GM10266 (cell line): ENCODE measurements around the gene GJB4.

ENCODE experiments used
- DNase-seq: peaks from one replicate; pipeline ENCODE4 v3.0.0; 2012; ENCODE audit errors: extremely low spot score
- TF ChIP-seq, protein P1 (sequence below): IDR thresholded peaks from 2 replicates; pipeline ENCODE4 v1.5.1; 2012; ENCODE audit warnings: mild to moderate bottlenecking, low read depth; ENCODE audit not compliant: control insufficient read depth, insufficient read depth; ENCODE audit errors: missing control alignments

GJB4 gene

GRCh38 chr1:34785231-34785874 is 25.8 kb downstream of the GJB4 start:
- TF ChIP-seq, protein P1, sequence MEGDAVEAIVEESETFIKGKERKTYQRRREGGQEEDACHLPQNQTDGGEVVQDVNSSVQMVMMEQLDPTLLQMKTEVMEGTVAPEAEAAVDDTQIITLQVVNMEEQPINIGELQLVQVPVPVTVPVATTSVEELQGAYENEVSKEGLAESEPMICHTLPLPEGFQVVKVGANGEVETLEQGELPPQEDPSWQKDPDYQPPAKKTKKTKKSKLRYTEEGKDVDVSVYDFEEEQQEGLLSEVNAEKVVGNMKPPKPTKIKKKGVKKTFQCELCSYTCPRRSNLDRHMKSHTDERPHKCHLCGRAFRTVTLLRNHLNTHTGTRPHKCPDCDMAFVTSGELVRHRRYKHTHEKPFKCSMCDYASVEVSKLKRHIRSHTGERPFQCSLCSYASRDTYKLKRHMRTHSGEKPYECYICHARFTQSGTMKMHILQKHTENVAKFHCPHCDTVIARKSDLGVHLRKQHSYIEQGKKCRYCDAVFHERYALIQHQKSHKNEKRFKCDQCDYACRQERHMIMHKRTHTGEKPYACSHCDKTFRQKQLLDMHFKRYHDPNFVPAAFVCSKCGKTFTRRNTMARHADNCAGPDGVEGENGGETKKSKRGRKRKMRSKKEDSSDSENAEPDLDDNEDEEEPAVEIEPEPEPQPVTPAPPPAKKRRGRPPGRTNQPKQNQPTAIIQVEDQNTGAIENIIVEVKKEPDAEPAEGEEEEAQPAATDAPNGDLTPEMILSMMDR: no peak
- DNase-seq: no peak

DNA sequence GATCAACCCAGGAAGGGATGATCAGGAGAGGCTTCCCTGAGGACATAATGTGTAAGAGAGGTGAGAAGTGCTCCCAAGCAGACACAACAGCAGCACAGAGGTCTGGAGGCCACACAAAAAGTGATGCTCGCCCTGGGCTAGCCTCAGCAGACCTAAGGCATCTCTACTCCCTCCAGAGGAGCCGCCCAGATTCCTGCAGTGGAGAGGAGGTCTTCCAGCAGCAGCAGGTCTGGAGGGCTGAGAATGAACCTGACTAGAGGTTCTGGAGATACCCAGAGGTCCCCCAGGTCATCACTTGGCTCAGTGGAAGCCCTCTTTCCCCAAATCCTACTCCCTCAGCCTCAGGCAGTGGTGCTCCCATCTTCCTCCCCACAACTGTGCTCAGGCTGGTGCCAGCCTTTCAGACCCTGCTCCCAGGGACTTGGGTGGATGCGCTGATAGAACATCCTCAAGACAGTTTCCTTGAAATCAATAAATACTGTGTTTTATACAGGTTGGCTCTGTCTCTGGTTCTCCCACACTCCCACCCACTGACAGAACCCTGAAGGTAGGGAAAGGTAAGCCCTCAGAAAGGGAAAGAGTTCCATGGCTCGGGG is 26.4 kb downstream of the GJB4 start:
- TF ChIP-seq, protein P1: no peak
- no peak for DNase-seq

DNA sequence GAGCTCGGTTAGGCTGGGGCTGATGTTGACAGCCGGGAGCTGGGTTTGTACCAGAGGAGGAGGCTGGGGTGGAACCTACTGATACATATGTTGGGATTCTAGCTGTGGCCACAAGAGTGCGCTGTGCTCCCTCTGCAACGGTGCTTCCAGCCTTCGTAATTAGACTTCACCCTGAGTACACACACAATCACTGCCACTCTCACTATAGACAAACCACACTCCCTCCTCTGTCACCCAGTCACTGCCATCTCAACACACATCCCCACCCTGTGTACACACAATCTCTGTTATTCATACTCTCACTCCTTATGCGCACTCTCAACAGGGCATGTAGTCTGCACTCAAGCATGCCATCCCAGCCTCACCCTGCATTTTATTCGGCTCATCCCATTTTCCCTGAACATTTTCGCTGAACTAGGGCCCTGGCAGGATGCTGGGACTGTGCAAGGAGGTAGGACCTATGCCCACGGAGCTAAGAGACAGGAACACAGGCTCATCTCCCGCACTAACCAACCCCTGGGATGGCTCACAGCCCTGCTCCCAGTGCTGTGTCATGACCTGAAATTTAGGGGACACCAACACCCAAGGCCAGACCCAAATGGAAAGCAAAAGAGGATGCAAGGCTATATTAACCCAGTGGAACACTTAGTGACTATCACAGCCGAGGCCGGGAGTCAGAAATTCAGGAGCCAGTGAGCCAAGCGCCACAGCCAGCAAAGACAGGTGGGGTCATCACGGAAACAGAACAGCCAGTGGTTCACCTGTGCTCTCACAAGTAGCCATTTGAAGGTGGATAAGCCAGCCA is 27.2 kb downstream of the GJB4 start:
- peak; percentile 86 for DNase-seq
- TF ChIP-seq, protein P1: peak; percentile 89

DNA sequence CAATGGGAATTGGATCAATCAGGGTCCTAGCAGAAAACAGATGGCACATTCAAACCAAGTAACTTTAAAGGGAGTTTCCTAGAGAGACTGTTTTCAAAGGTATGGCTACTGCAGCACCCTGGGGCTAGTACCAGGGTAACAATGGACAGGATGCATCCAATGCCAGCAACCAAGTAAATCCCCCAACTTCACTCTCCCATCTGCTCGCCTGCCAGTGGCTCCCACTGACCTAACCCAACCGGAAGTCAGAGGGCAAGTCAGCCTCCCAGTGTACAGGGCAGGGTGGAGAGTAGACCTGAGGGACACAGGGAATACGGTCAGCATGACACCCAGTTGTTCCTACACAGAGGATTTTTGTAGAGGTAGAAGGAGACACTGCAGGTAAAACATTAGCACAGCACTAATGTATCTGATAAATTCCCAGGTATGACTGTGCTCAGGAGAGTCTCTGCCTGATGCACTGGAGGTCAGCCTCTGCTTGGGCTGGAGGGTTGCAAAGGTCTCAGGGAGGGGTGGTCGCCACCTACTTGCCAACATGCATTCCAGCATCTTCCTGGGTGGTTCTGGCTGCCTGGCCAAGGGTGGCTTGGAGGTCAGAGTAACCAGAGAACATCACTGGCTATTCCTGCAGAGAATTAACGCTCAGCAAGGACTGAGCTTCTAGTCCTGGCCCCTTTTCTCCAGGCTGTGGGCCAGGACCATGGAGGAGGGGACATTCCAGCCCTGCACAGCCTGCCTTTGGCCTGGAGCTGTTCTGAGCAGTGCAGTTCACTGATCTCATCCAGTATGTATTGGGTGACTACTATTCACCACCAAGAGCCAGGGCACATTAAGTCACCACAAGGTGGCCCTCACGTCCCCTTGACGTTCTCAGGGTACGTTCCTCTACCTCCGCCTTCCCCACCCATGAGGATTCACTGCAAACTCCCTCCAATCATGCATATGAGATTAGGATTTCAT is 28.2 kb downstream of the GJB4 start:
- no peak for DNase-seq
- TF ChIP-seq, protein P1: peak; percentile 30

DNA sequence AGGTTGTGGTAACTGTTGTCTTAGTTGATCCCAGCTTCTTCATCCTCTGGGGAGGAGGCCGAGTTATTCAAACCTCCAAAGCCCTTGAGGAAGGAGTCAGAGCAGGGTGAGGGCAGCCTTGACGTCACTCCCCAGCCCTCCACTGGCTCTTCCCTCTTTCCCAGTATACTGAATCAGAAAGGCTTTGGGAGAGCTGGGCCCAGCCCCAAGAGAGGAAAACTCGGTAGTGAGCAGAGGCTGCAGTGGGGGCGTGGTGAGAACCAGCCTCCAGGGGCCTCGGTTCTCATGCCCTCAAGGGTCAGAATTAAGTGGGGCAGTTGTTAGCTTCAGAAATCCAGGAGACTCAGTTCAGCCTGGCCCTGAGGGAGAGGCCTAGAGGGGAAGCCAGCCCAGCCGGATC is 31.4 kb downstream of the GJB4 start:
- TF ChIP-seq, protein P1: no peak
- DNase-seq: no peak

DNA sequence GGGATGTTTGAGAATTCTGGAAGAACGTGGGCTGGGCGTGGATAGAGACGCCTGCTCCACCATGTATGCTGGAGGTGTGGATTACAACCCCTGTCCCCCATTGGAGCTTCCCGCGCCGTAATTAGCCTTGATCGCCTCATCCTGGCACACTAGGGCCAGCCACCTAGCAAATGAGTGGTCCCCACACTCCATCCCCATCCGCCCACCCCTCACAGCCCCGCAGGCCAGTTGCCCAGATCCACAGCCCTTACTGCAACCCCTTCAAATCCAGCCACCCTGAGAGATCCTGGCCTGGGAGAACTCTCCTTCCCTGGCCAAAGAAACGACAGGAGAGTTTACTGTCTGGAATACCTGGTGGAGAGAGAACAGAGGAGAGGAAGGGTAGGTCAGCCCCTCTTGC is 32.9 kb downstream of the GJB4 start:
- TF ChIP-seq, protein P1: no peak
- DNase-seq: peak; percentile 4
